GM23338 (cell line): ENCODE data around the gene P3R3URF. TPM values are rescaled to one million over a fixed set of nuclear protein-coding genes. Genes with fewer than 3 reads are reported as not detected.

Source experiments
- ATAC-seq: fragments of 200-7000 bp; cut with Tn5 transposase; 3 replicates; pipeline ENCODE4 v1.9.1; 2020
- DNase-seq: peaks from one replicate; pipeline ENCODE4 v3.0.0-alpha.2; 2015; ENCODE audit warnings: low spot score
- H2AFZ ChIP-seq: fragments of 200-600 bp; sonication (generic); 2 replicates; pipeline ENCODE4 v1.8.0; 2016; ENCODE audit warnings: antibody characterized with exemption, mild to moderate bottlenecking, moderate library complexity
- H3F3A ChIP-seq: fragments of 200-600 bp; sonication (generic); replicated peaks from 2 replicates; pipeline ENCODE4 v1.8.0; 2017; ENCODE audit warnings: antibody characterized with exemption, mixed run types, low read depth
- H3K27ac ChIP-seq: fragments of 200-600 bp; sonication (generic); 2 replicates; pipeline ENCODE4 v1.6.1; 2016; ENCODE audit warnings: low read depth
- H3K27me3 ChIP-seq: fragments of 200-600 bp; sonication (generic); 2 replicates; pipeline ENCODE4 v1.8.0; 2016; ENCODE audit warnings: mild to moderate bottlenecking, mixed run types, moderate library complexity; ENCODE audit not compliant: insufficient read depth
- H3K36me3 ChIP-seq: fragments of 200-600 bp; sonication (generic); 2 replicates; pipeline ENCODE4 v1.8.0; 2016; ENCODE audit warnings: mild to moderate bottlenecking; ENCODE audit not compliant: insufficient read depth
- H3K4me1 ChIP-seq: fragments of 200-600 bp; sonication (generic); 2 replicates; pipeline ENCODE4 v1.8.0; 2016; ENCODE audit warnings: mild to moderate bottlenecking, moderate library complexity; ENCODE audit not compliant: insufficient read depth
- H3K4me2 ChIP-seq: fragments of 200-600 bp; sonication (generic); 2 replicates; pipeline ENCODE4 v1.7.1; 2017; ENCODE audit warnings: mixed run types
- H3K4me3 ChIP-seq: fragments of 200-600 bp; sonication (generic); 2 replicates; pipeline ENCODE4 v1.6.1; 2016; ENCODE audit warnings: mixed run types
- H3K79me2 ChIP-seq: fragments of 200-600 bp; sonication (generic); replicated peaks from 2 replicates; pipeline ENCODE4 v1.8.0; 2017; ENCODE audit warnings: mild to moderate bottlenecking; ENCODE audit not compliant: insufficient read depth
- H3K9me2 ChIP-seq: fragments of 200-600 bp; sonication (generic); 2 replicates; pipeline ENCODE4 v1.8.0; 2017; ENCODE audit not compliant: insufficient read depth
- H4K20me1 ChIP-seq: fragments of 200-600 bp; sonication (generic); replicated peaks from 2 replicates; pipeline ENCODE4 v1.8.0; 2017; ENCODE audit warnings: mild to moderate bottlenecking; ENCODE audit not compliant: insufficient read depth
- H3K27ac Mint-ChIP-seq: 2 replicates; pipeline ENCODE4 v1.8.0; 2020; ENCODE audit warnings: inconsistent platforms, mild to moderate bottlenecking, moderate library complexity, mixed read lengths
- H3K27me3 Mint-ChIP-seq: 3 replicates; pipeline ENCODE4 v1.8.0; 2022; ENCODE audit warnings: low read depth, mild to moderate bottlenecking, moderate library complexity, mixed read lengths, inconsistent platforms; ENCODE audit not compliant: insufficient read depth, poor library complexity
- H3K36me3 Mint-ChIP-seq: 3 replicates; pipeline ENCODE4 v1.8.0; 2021; ENCODE audit warnings: low read depth, mild to moderate bottlenecking, inconsistent platforms, moderate library complexity, mixed read lengths
- H3K4me1 Mint-ChIP-seq: 3 replicates; pipeline ENCODE4 v1.8.0; 2020; ENCODE audit warnings: mild to moderate bottlenecking, inconsistent platforms, mixed read lengths
- H3K4me3 Mint-ChIP-seq: 3 replicates; pipeline ENCODE4 v1.8.0; 2021; ENCODE audit warnings: moderate library complexity, mild to moderate bottlenecking, inconsistent platforms, mixed read lengths
- H3K9me3 Mint-ChIP-seq: 3 replicates; pipeline ENCODE4 v1.8.0; 2020; ENCODE audit warnings: moderate library complexity, mild to moderate bottlenecking, inconsistent platforms, mixed read lengths
- EZH2 ChIP-seq: fragments of 200-600 bp; sonication (generic); IDR thresholded peaks from one replicate; pipeline ENCODE4 v1.8.0; 2017; ENCODE audit warnings: antibody characterized with exemption, mild to moderate bottlenecking, low read depth; ENCODE audit not compliant: unreplicated experiment
- EZH2phosphoT487 ChIP-seq: fragments of 200-600 bp; sonication (generic); IDR thresholded peaks from one replicate; pipeline ENCODE4 v1.8.1; 2018; ENCODE audit warnings: antibody characterized with exemption; ENCODE audit not compliant: unreplicated experiment
- JUNB ChIP-seq: IDR thresholded peaks from one replicate; pipeline ENCODE4 v1.6.1; 2016; ENCODE audit warnings: antibody characterized with exemption; ENCODE audit not compliant: unreplicated experiment
- NANOG ChIP-seq: IDR thresholded peaks from 2 replicates; pipeline ENCODE4 v1.6.1; 2016; ENCODE audit warnings: antibody characterized with exemption, borderline replicate concordance
- POLR2AphosphoS5 ChIP-seq: IDR thresholded peaks from 2 replicates; pipeline ENCODE4 v1.6.1; 2016; ENCODE audit warnings: antibody characterized with exemption, low read depth
- STAT1 ChIP-seq: IDR thresholded peaks from one replicate; pipeline ENCODE4 v1.6.1; 2016; ENCODE audit warnings: antibody characterized with exemption; ENCODE audit not compliant: unreplicated experiment
- ZNF114 ChIP-seq: fragments of 250-450 bp; sonication (Bioruptor Pico); IDR thresholded peaks from 2 replicates; pipeline ENCODE4 v1.5.0; 2020; ENCODE audit warnings: mild to moderate bottlenecking, moderate library complexity
- polyA plus RNA-seq: library from polyadenylated mRNA; unstranded; fragments of >200 nt; fragmentation: Nextera tagmentation; extraction: Ambion mirVana; gene quantifications from 2 replicates; pipeline ENCODE4 v1.2.1, GENCODE V29; 2016
- total RNA-seq: library from RNA; depleted of rRNA; stranded (reverse); fragments of >200 nt; shearing (Covaris generic); gene quantifications from 2 replicates; pipeline ENCODE4 v1.2.3, GENCODE V29; 2014
- TF ChIP-seq, protein P1 (sequence below): IDR thresholded peaks from 2 replicates; pipeline ENCODE4 v1.6.1; 2016; ENCODE audit warnings: antibody characterized with exemption
- TF ChIP-seq, protein P2 (sequence below), 2 experiments: fragments of 200-600 bp in 1 of 2; sonication (generic) in 1 of 2; conservative IDR thresholded peaks; 2 replicates each; pipeline versions ENCODE4 v1.5.1 to v1.6.1; 2016 to 2017; ENCODE audit warnings: antibody characterized with exemption in 2 of 2, low read depth in 2 of 2, mild to moderate bottlenecking in 2 of 2, moderate library complexity in 1 of 2
- TF ChIP-seq, protein P3 (sequence below): fragments of 250-450 bp; sonication (Bioruptor Pico); IDR thresholded peaks from 2 replicates; pipeline ENCODE4 v1.5.0; 2020; ENCODE audit warnings: mild to moderate bottlenecking, moderate library complexity

Gene P3R3URF
- total and polyA plus RNA-seq, 2 experiments from 2014 or later, result not detected

DNA sequence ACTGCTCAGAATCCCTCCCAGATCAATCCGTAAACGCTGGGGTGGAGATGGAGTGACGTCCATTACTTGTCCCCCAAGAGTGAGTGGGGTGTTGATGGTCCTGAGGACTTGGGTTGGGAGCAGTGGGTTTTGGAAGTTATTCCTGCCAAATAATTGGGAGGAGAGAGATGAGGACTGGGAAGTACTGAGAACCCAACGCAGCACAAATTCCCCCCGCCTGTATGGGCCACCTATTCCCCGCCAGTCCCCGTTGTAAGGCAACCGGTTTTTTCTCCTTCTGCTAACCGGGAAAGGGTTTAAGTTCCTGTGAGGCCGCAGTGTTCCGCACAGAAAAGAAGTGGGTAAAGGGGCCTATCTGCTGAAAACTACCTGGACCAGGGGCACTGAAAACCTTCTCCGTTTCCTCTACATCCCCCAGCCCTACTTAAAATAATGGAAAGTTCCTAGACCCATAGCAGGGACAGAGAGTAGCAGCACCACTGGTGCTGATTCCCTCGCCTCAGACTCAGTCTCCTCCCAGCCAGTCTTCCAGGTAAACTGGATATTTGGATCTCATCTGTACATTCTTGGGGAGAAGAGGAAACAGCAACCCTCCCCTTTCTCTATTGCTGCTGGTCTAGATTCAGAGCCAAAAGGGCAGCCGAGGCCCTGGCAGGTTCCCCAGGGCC is 27.6 kb upstream of the P3R3URF start:
- Histone ChIP-seq H3K79me2 (no peaks in the 10 kb centered on the region), H3K36me3 (no peaks in the 10 kb centered on the region), H3K27ac (no peak overlapping the region), H3K4me3 (peak overlapping the region; percentile 100), H4K20me1 (no peaks in the 10 kb centered on the region), H3K9me2 (no peaks in the 10 kb centered on the region), H3K4me1 (peaks cover 11% of the 10 kb centered on the region), H3F3A (0 out of 2 replicates have a peak, but pooled peaks cover 8% of the 10 kb centered on the region), H3K27me3 (0 out of 2 replicates have a peak, but pooled peaks cover 5% of the 10 kb centered on the region), H2AFZ (peak overlapping the region; percentile 100), H3K4me2 (peak overlapping the region; percentile 97)
- Mint-ChIP-seq H3K9me3 (no peaks in the 10 kb centered on the region), H3K27me3 (peaks cover 20% of the 10 kb centered on the region), H3K36me3 (no peaks in the 10 kb centered on the region), H3K27ac (no peak overlapping the region), H3K4me3 (peak overlapping the region; percentile 92), H3K4me1 (peaks cover 29% of the 10 kb centered on the region)
- peak; percentile 48 for ATAC-seq
- DNase-seq, result peak; percentile 60
- no peak for TF ChIP-seq EZH2
- no peak for TF ChIP-seq JUNB
- TF ChIP-seq EZH2phosphoT487, result no peak
- no peak for TF ChIP-seq NANOG
- TF ChIP-seq, protein P1, sequence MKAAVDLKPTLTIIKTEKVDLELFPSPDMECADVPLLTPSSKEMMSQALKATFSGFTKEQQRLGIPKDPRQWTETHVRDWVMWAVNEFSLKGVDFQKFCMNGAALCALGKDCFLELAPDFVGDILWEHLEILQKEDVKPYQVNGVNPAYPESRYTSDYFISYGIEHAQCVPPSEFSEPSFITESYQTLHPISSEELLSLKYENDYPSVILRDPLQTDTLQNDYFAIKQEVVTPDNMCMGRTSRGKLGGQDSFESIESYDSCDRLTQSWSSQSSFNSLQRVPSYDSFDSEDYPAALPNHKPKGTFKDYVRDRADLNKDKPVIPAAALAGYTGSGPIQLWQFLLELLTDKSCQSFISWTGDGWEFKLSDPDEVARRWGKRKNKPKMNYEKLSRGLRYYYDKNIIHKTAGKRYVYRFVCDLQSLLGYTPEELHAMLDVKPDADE, result no peak

DNA sequence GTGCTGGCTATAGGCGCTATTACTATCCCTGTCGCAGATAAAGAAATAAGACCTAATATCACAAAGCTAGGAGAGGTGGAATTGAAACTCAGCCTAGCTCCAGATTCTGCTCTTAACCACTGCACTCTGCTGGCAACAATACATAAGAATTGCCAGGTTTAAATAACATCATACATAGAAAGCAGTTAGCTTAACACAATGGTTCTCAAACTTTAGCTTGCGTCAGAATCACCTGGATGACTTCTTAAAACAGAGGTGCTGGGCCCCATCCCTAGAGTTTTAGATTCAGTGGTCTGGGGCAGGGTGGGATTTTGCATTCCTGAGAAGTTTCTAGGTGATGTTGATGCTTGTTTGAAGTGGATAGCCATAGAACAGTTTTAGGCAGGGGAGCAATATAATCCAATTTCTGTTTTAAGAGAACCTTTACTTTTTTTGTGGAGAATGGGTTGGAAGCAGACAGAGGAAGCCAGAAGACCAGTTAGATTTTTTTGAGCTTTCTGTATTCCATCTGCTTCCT is 23.0 kb upstream of the P3R3URF start:
- no peak overlapping the region for H3K27ac ChIP-seq
- peak overlapping the region; percentile 90 for H3K4me2 ChIP-seq
- Mint-ChIP-seq H3K36me3 (no peaks in the 10 kb centered on the region; the same call in 2 of the 3 replicates), H3K27ac (no peak overlapping the region), H3K9me3 (no peaks in the 10 kb centered on the region), H3K4me1 (peaks cover 23% of the 10 kb centered on the region), H3K4me3 (peak overlapping the region; percentile 82), H3K27me3 (peaks cover 16% of the 10 kb centered on the region)
- H3K27me3 ChIP-seq, result 0 out of 2 replicates have a peak, but pooled peaks cover 5% of the 10 kb centered on the region
- peak overlapping the region; percentile 99 for H2AFZ ChIP-seq
- DNase-seq, result no peak
- peaks cover 11% of the 10 kb centered on the region for H3K4me1 ChIP-seq
- H3K4me3 ChIP-seq, result peak overlapping the region; percentile 82
- peaks cover 19% of the 10 kb centered on the region; the same call in 1 of the 2 replicates for H3F3A ChIP-seq
- H3K36me3 ChIP-seq, result no peaks in the 10 kb centered on the region
- H4K20me1 ChIP-seq, result no peaks in the 10 kb centered on the region; the same call in 1 of the 2 replicates
- no peak for ATAC-seq
- no peaks in the 10 kb centered on the region for H3K9me2 ChIP-seq
- no peaks in the 10 kb centered on the region for H3K79me2 ChIP-seq
- TF ChIP-seq, protein P2, sequence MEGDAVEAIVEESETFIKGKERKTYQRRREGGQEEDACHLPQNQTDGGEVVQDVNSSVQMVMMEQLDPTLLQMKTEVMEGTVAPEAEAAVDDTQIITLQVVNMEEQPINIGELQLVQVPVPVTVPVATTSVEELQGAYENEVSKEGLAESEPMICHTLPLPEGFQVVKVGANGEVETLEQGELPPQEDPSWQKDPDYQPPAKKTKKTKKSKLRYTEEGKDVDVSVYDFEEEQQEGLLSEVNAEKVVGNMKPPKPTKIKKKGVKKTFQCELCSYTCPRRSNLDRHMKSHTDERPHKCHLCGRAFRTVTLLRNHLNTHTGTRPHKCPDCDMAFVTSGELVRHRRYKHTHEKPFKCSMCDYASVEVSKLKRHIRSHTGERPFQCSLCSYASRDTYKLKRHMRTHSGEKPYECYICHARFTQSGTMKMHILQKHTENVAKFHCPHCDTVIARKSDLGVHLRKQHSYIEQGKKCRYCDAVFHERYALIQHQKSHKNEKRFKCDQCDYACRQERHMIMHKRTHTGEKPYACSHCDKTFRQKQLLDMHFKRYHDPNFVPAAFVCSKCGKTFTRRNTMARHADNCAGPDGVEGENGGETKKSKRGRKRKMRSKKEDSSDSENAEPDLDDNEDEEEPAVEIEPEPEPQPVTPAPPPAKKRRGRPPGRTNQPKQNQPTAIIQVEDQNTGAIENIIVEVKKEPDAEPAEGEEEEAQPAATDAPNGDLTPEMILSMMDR (conservative IDR thresholded peaks at IDR 0.05; ENCODE audit: low read depth in 2 of 2), result no peak
- TF ChIP-seq STAT1 (no peak), POLR2AphosphoS5 (no peak), ZNF114 (CRISPR knock-in tag) (no peak)
- TF ChIP-seq, protein P1, result no peak
- TF ChIP-seq, protein P3, sequence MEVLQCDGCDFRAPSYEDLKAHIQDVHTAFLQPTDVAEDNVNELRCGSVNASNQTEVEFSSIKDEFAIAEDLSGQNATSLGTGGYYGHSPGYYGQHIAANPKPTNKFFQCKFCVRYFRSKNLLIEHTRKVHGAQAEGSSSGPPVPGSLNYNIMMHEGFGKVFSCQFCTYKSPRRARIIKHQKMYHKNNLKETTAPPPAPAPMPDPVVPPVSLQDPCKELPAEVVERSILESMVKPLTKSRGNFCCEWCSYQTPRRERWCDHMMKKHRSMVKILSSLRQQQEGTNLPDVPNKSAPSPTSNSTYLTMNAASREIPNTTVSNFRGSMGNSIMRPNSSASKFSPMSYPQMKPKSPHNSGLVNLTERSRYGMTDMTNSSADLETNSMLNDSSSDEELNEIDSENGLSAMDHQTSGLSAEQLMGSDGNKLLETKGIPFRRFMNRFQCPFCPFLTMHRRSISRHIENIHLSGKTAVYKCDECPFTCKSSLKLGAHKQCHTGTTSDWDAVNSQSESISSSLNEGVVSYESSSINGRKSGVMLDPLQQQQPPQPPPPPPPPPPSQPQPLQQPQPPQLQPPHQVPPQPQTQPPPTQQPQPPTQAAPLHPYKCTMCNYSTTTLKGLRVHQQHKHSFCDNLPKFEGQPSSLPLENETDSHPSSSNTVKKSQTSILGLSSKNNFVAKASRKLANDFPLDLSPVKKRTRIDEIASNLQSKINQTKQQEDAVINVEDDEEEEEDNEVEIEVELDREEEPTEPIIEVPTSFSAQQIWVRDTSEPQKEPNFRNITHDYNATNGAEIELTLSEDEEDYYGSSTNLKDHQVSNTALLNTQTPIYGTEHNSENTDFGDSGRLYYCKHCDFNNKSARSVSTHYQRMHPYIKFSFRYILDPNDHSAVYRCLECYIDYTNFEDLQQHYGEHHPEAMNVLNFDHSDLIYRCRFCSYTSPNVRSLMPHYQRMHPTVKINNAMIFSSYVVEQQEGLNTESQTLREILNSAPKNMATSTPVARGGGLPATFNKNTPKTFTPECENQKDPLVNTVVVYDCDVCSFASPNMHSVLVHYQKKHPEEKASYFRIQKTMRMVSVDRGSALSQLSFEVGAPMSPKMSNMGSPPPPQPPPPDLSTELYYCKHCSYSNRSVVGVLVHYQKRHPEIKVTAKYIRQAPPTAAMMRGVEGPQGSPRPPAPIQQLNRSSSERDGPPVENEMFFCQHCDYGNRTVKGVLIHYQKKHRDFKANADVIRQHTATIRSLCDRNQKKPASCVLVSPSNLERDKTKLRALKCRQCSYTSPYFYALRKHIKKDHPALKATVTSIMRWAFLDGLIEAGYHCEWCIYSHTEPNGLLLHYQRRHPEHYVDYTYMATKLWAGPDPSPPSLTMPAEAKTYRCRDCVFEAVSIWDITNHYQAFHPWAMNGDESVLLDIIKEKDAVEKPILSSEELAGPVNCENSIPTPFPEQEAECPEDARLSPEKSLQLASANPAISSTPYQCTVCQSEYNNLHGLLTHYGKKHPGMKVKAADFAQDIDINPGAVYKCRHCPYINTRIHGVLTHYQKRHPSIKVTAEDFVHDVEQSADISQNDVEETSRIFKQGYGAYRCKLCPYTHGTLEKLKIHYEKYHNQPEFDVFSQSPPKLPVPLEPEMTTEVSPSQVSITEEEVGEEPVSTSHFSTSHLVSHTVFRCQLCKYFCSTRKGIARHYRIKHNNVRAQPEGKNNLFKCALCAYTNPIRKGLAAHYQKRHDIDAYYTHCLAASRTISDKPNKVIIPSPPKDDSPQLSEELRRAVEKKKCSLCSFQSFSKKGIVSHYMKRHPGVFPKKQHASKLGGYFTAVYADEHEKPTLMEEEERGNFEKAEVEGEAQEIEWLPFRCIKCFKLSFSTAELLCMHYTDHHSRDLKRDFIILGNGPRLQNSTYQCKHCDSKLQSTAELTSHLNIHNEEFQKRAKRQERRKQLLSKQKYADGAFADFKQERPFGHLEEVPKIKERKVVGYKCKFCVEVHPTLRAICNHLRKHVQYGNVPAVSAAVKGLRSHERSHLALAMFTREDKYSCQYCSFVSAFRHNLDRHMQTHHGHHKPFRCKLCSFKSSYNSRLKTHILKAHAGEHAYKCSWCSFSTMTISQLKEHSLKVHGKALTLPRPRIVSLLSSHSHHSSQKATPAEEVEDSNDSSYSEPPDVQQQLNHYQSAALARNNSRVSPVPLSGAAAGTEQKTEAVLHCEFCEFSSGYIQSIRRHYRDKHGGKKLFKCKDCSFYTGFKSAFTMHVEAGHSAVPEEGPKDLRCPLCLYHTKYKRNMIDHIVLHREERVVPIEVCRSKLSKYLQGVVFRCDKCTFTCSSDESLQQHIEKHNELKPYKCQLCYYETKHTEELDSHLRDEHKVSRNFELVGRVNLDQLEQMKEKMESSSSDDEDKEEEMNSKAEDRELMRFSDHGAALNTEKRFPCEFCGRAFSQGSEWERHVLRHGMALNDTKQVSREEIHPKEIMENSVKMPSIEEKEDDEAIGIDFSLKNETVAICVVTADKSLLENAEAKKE (CRISPR knock-in tag), result no peak
